Measurements from ENCODE around the gene RPS27L. TPM values are rescaled to one million over a fixed set of nuclear protein-coding genes. Genes with fewer than 3 reads are reported as not detected.

The RPS27L gene
- total and polyA plus RNA-seq, 2 experiments from 2014 or later, result 134 to 528 TPM

DNA sequence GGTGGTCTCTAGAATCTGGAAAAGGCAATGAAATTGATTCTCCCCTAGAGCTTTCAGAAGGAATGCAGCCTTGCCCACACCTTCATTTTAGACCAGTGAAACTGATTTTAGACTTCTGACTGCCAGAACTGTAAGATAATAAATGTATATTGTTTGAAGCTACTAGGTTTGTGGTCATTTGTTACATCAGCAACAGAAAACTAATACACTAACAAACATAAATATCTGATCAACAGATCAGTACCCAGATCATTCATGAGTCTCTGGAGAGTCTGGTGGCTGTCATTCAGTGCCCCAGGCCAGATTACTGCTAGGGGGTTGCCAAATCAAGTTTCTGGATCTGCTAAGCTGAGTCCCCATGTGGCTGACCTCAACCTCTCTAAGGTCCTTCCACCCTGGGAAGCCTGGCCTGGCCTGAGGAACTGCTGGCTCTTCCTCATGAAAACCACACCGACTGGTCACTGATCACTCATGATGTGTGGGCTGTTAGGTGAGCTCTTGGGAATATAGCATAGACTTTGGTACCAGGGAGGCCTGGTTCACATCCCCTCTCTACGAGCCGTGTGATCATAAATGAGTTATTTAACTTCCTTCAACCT, 46.8 kb downstream of the RPS27L start:
- no peaks in the 10 kb centered on the region for H3K27me3 ChIP-seq

DNA sequence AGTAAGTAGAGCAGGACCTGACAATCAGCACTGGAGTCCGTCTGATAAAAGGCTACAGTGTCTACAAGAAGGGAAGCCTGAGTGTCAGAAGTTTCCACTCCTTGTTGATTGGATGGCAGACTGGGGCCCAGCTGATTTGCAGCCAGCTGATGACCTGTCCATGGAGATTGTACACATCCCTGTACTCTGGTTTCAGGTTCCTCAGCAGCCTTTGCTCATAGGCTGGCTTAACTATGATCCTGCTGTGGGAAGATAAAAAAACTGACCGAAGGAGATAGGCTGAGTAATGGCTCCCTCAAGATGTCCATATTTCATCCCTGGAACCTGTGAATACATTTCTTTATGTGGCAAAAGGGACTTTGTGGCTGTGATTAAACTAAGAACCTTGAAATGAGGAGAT, 47.4 kb downstream of the RPS27L start:
- Histone ChIP-seq H3K4me2 (no peak overlapping the region), H3K4me1 (ENCODE audit: insufficient read depth) (peaks cover 11% of the 10 kb centered on the region), H3K27ac (no peak overlapping the region), H3K27me3 (no peaks in the 10 kb centered on the region), H3K36me3 (replicated peaks; ENCODE audit: insufficient read depth, low read depth) (no peaks in the 10 kb centered on the region), H3K9me3 (ENCODE audit: low read depth) (no peaks in the 10 kb centered on the region), H2AFZ (no peak overlapping the region), H3K79me2 (no peaks in the 10 kb centered on the region), H3K4me3 (no peak overlapping the region), H4K20me1 (ENCODE audit: insufficient read depth, poor library complexity, severe bottlenecking) (no peaks in the 10 kb centered on the region), H3K9me2 (replicated peaks; ENCODE audit: insufficient read depth) (no peaks in the 10 kb centered on the region)
- peak; percentile 63 for DNase-seq (ENCODE audit: low spot score)
- TF ChIP-seq EZH2phosphoT487 (IDR thresholded peaks at IDR 0.05; ENCODE audit: low read depth, severe bottlenecking, unreplicated experiment) (no peak), EZH2 (IDR thresholded peaks at IDR 0.05; ENCODE audit: borderline replicate concordance) (no peak)
- TF ChIP-seq, protein P1, sequence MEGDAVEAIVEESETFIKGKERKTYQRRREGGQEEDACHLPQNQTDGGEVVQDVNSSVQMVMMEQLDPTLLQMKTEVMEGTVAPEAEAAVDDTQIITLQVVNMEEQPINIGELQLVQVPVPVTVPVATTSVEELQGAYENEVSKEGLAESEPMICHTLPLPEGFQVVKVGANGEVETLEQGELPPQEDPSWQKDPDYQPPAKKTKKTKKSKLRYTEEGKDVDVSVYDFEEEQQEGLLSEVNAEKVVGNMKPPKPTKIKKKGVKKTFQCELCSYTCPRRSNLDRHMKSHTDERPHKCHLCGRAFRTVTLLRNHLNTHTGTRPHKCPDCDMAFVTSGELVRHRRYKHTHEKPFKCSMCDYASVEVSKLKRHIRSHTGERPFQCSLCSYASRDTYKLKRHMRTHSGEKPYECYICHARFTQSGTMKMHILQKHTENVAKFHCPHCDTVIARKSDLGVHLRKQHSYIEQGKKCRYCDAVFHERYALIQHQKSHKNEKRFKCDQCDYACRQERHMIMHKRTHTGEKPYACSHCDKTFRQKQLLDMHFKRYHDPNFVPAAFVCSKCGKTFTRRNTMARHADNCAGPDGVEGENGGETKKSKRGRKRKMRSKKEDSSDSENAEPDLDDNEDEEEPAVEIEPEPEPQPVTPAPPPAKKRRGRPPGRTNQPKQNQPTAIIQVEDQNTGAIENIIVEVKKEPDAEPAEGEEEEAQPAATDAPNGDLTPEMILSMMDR (IDR thresholded peaks at IDR 0.05; ENCODE audit: poor library complexity), result no peak
- 30% methylated on average over 2 of the region's 2 CpGs for WGBS (ENCODE audit: low lambda C conversion rate, missing lambda C conversion rate)

More for the DNA sequence above, 46.8 kb downstream of the RPS27L start:
- no peak for DNase-seq (ENCODE audit: low spot score)
- no peaks in the 10 kb centered on the region for H3K9me3 ChIP-seq (ENCODE audit: low read depth)
- TF ChIP-seq EZH2phosphoT487 (IDR thresholded peaks at IDR 0.05; ENCODE audit: low read depth, severe bottlenecking, unreplicated experiment) (no peak), EZH2 (IDR thresholded peaks at IDR 0.05; ENCODE audit: borderline replicate concordance) (no peak)
- TF ChIP-seq, protein P1 (IDR thresholded peaks at IDR 0.05; ENCODE audit: poor library complexity), result no peak
- no peaks in the 10 kb centered on the region for H4K20me1 ChIP-seq (ENCODE audit: insufficient read depth, poor library complexity, severe bottlenecking)
- no peak overlapping the region for H3K27ac ChIP-seq
- no peaks in the 10 kb centered on the region for H3K79me2 ChIP-seq
- H3K36me3 ChIP-seq (replicated peaks; ENCODE audit: insufficient read depth, low read depth), result no peaks in the 10 kb centered on the region
- H2AFZ ChIP-seq, result no peak overlapping the region
- no peak overlapping the region for H3K4me2 ChIP-seq
- no peaks in the 10 kb centered on the region for H3K9me2 ChIP-seq (replicated peaks; ENCODE audit: insufficient read depth)
- 84% methylated on average over 3 of the region's 3 CpGs for WGBS (ENCODE audit: low lambda C conversion rate, missing lambda C conversion rate)
- H3K4me1 ChIP-seq (ENCODE audit: insufficient read depth), result peaks cover 11% of the 10 kb centered on the region
- H3K4me3 ChIP-seq, result no peak overlapping the region

DNA sequence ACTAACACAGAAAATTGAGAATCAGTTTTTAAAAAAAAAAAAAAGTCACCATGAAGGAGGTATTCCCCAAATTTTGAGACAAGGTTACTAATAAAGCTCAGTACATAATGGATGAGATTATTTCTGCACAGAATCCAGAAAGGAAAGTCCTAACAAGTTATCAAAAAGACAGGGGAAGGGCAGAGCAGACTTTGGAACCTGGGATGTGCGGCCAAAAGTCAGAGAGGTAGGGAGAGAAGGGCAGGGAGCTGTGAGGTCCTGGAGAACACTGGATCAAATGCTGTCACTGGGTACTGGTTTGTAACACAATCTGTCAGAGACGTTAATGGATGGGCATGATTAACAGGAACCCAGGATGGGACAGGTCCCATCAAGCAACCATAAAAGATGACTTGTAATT, 47.8 kb downstream of the RPS27L start:
- peaks cover 11% of the 10 kb centered on the region for H3K4me1 ChIP-seq (ENCODE audit: insufficient read depth)
- no peaks in the 10 kb centered on the region for H3K36me3 ChIP-seq (replicated peaks; ENCODE audit: insufficient read depth, low read depth)
- H3K27me3 ChIP-seq, result no peaks in the 10 kb centered on the region
- no peak overlapping the region for H3K27ac ChIP-seq
- no peaks in the 10 kb centered on the region for H4K20me1 ChIP-seq (ENCODE audit: insufficient read depth, poor library complexity, severe bottlenecking)
- H3K9me3 ChIP-seq (ENCODE audit: low read depth), result no peaks in the 10 kb centered on the region
- no peak overlapping the region for H2AFZ ChIP-seq
- 76% methylated on average over 2 of the region's 2 CpGs for WGBS (ENCODE audit: low lambda C conversion rate, missing lambda C conversion rate)
- no peak for DNase-seq (ENCODE audit: low spot score)
- H3K4me2 ChIP-seq, result no peak overlapping the region
- H3K79me2 ChIP-seq, result no peaks in the 10 kb centered on the region
- TF ChIP-seq EZH2 (IDR thresholded peaks at IDR 0.05; ENCODE audit: borderline replicate concordance) (no peak), EZH2phosphoT487 (IDR thresholded peaks at IDR 0.05; ENCODE audit: low read depth, severe bottlenecking, unreplicated experiment) (no peak)
- TF ChIP-seq, protein P1 (IDR thresholded peaks at IDR 0.05; ENCODE audit: poor library complexity), result no peak
- H3K4me3 ChIP-seq, result no peak overlapping the region
- no peaks in the 10 kb centered on the region for H3K9me2 ChIP-seq (replicated peaks; ENCODE audit: insufficient read depth)
